BLaER1 (cell line): ENCODE results near the gene KCNH5.

Experiments
- H3K27ac ChIP-seq: shearing (Covaris generic); formaldehyde crosslinking; 2 replicates; pipeline ENCODE4 v1.8.1; 2022
- H3K27me3 ChIP-seq: shearing (Covaris generic); formaldehyde crosslinking; 2 replicates; pipeline ENCODE4 v1.8.1; 2022
- H3K36me3 ChIP-seq: shearing (Covaris generic); formaldehyde crosslinking; 2 replicates; pipeline ENCODE4 v1.8.1; 2022
- H3K4me1 ChIP-seq: shearing (Covaris generic); formaldehyde crosslinking; 2 replicates; pipeline ENCODE4 v1.8.1; 2022
- H3K4me2 ChIP-seq: shearing (Covaris generic); formaldehyde crosslinking; 2 replicates; pipeline ENCODE4 v1.8.1; 2022
- H3K4me3 ChIP-seq: shearing (Covaris generic); formaldehyde crosslinking; 2 replicates; pipeline ENCODE4 v1.8.1; 2022
- H3K9ac ChIP-seq: shearing (Covaris generic); formaldehyde crosslinking; 2 replicates; pipeline ENCODE4 v1.8.1; 2022
- H3K9me3 ChIP-seq: shearing (Covaris generic); formaldehyde crosslinking; 2 replicates; pipeline ENCODE4 v1.8.1; 2022
- H4K20me1 ChIP-seq: shearing (Covaris generic); formaldehyde crosslinking; 2 replicates; pipeline ENCODE4 v1.8.1; 2022
- Cebpa-rat ChIP-seq: shearing (Covaris generic); IDR thresholded peaks from 2 replicates; pipeline ENCODE4 v1.8.1; 2022

The KCNH5 gene

DNA sequence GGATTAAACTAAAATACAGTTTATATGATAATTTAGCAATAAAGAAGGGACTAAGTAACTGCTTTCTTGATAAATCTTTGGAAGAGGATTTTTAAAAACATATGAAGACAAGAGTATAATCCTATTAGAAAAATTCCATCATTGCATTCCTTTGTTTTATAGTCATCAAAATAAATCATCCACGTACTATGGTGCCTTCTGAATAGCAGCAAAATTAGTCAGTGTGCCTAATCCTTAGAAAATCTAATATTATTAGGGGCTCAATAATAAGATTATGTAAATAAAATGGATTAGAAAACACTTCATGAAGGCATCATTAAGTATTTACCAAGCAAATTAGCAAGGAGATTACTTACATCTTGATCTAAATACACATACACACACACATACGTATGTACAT is 102.1 kb downstream of the KCNH5 start:
- H3K9me3 ChIP-seq: no peaks in the 10 kb centered on the region
- no peaks in the 10 kb centered on the region for H3K4me1 ChIP-seq
- no peak overlapping the region for H3K4me2 ChIP-seq
- no peak for TF ChIP-seq Cebpa-rat
- H3K27me3 ChIP-seq: no peaks in the 10 kb centered on the region
- no peaks in the 10 kb centered on the region for H4K20me1 ChIP-seq
- no peak overlapping the region for H3K9ac ChIP-seq
- no peak overlapping the region for H3K4me3 ChIP-seq
- H3K27ac ChIP-seq: no peak overlapping the region
- no peaks in the 10 kb centered on the region for H3K36me3 ChIP-seq

DNA sequence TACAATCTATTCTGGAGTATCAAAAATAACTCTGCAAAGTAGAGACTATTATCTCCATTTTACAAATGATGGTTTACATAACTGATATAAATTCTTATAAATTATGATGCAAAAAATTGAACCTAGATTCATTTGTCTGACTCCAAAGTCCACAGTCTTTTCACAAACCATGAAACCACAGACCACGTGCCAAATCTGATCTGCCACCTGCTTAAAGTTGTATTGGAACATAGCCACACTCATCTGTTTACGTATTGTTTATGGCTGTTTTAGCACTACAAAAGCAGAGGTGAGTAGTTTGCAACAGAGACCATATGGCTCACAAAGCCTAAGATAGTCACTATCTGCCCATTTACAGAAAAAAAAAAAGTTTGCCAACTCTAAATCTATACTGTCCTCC is 105.3 kb downstream of the KCNH5 start:
- Histone ChIP-seq H3K4me3 (no peak overlapping the region), H4K20me1 (no peaks in the 10 kb centered on the region)
- no peak for TF ChIP-seq Cebpa-rat

DNA sequence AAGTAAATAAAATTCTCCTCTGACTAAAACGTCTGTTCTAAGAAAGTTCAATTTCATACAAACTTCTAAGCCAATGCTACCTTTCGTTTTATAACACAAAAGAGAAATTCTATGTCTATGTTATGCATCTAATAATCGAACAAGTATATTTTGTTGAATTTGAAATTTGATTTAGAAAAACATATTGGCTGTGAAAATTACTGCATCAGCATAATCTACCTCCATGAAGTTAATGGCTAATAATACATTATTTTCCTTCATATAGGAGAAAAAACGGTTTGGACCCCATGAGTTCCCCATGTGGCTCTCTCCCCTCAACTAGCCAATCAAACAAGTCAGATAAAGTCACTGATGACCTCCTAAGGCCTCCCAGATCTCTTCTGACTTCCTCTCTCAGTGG is 106.5 kb downstream of the KCNH5 start:
- H3K36me3 ChIP-seq: no peaks in the 10 kb centered on the region
- no peaks in the 10 kb centered on the region for H3K9me3 ChIP-seq
- H3K27ac ChIP-seq: no peak overlapping the region
- no peaks in the 10 kb centered on the region for H3K27me3 ChIP-seq
- no peak overlapping the region for H3K9ac ChIP-seq
- no peaks in the 10 kb centered on the region for H4K20me1 ChIP-seq
- no peaks in the 10 kb centered on the region for H3K4me1 ChIP-seq
- H3K4me2 ChIP-seq: no peak overlapping the region
- no peak overlapping the region for H3K4me3 ChIP-seq
- TF ChIP-seq Cebpa-rat: no peak

More for the DNA sequence above, 105.3 kb downstream of the KCNH5 start:
- no peaks in the 10 kb centered on the region for H3K27me3 ChIP-seq
- no peaks in the 10 kb centered on the region for H3K36me3 ChIP-seq
- no peak overlapping the region for H3K27ac ChIP-seq
- no peak overlapping the region for H3K9ac ChIP-seq
- no peak overlapping the region; the same call in 1 of the 2 replicates for H3K4me2 ChIP-seq
- no peaks in the 10 kb centered on the region for H3K9me3 ChIP-seq
- no peaks in the 10 kb centered on the region for H3K4me1 ChIP-seq

DNA sequence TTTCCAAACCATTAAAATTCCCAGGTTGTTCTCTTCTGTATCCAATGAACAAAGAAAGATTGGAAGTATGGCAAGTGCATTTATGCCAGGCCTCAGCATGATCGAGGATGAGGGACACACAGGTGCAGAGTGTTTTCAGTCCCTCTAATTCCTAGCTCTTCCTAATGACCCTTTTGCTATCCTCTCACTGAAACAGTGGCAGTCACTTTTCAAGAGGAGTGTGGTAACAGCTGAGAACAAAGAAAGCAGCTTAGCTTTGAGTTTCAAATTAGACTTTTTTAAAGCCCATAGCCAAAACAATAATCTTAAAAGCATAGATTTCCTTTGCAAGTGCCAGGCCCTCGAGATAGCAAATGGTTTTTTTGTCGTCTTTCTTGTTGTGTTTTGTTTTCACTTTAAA is 110.8 kb downstream of the KCNH5 start:
- Histone ChIP-seq H3K4me2 (no peak overlapping the region), H3K36me3 (no peaks in the 10 kb centered on the region)

DNA sequence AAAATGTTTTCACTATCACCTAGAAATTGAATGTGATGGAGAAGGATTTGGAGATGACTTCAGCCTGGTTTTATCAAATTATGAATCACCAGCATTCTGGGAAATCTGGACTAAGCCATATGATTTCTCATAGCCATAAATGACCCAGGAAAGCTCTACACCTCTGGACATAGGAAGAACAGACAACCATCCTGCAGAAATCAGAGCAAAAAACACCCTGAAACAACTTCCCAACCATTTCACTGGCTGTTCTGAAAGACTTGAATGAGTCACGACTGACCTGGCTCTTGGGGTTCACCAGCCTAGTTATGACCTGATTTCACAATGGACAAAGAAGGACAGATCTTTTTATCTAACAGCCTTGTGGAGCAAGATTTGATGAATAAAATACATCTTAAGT is 123.8 kb downstream of the KCNH5 start:
- H3K36me3 ChIP-seq: no peaks in the 10 kb centered on the region
- no peak overlapping the region for H3K9ac ChIP-seq
- H3K27me3 ChIP-seq: no peaks in the 10 kb centered on the region
- TF ChIP-seq Cebpa-rat: no peak
- no peaks in the 10 kb centered on the region for H3K9me3 ChIP-seq
- no peaks in the 10 kb centered on the region for H3K4me1 ChIP-seq
- H4K20me1 ChIP-seq: no peaks in the 10 kb centered on the region
- H3K4me3 ChIP-seq: no peak overlapping the region
- no peak overlapping the region for H3K27ac ChIP-seq
- H3K4me2 ChIP-seq: no peak overlapping the region

More for the DNA sequence above, 110.8 kb downstream of the KCNH5 start:
- Histone ChIP-seq H3K4me1 (no peaks in the 10 kb centered on the region), H4K20me1 (no peaks in the 10 kb centered on the region), H3K27ac (no peak overlapping the region), H3K27me3 (no peaks in the 10 kb centered on the region), H3K9ac (no peak overlapping the region), H3K4me3 (no peak overlapping the region), H3K9me3 (no peaks in the 10 kb centered on the region)
- no peak for TF ChIP-seq Cebpa-rat

DNA sequence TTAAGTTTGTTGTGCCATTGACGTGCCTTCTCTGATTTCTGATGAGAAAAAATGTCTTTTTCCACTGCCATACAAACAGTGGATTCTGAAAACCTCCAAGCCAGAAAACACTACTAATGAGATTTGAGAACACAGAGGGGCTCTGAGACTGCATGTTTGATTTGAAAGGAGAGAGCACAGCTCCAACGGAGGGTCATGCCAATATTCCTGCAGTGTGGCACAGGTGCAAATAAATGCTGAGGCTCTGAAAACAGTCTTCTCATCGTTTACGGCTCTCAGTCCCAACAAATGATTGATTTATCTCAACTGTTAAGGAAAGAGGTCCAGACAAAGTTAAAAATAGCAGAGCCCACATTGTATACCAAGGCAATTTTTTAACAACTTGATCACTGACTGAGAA is 128.7 kb downstream of the KCNH5 start:
- no peaks in the 10 kb centered on the region for H3K9me3 ChIP-seq
- no peaks in the 10 kb centered on the region for H3K36me3 ChIP-seq
- H3K4me3 ChIP-seq: no peak overlapping the region
- TF ChIP-seq Cebpa-rat: no peak
- H3K27ac ChIP-seq: no peak overlapping the region
- H3K27me3 ChIP-seq: no peaks in the 10 kb centered on the region
- no peaks in the 10 kb centered on the region for H3K4me1 ChIP-seq
- no peak overlapping the region for H3K4me2 ChIP-seq
- no peaks in the 10 kb centered on the region for H4K20me1 ChIP-seq
- H3K9ac ChIP-seq: no peak overlapping the region

DNA sequence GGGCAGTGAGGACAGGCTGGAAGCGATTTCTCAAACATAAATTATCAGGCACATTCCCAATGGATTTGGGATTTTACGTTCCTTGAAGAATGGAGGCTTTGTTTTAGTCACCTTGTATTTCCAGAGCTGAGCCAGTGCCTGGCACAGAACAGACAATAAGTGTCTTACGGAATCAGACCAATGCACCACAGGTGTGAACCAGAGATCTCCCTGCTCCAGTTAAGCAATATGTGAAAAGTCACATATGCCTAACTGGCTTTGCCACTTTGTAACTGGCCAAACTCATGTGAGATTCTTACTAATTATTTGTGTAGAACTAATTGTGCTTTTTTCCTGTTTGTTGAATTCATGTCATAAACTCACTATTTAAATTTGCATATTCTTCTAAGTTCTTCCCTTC is 130.4 kb downstream of the KCNH5 start:
- H3K9me3 ChIP-seq: no peaks in the 10 kb centered on the region
- H4K20me1 ChIP-seq: no peaks in the 10 kb centered on the region
- no peak overlapping the region for H3K27ac ChIP-seq
- no peak overlapping the region for H3K4me2 ChIP-seq
- H3K4me1 ChIP-seq: no peaks in the 10 kb centered on the region
- H3K4me3 ChIP-seq: no peak overlapping the region
- no peak overlapping the region for H3K9ac ChIP-seq
- H3K27me3 ChIP-seq: no peaks in the 10 kb centered on the region
- TF ChIP-seq Cebpa-rat: no peak
- H3K36me3 ChIP-seq: no peaks in the 10 kb centered on the region

DNA sequence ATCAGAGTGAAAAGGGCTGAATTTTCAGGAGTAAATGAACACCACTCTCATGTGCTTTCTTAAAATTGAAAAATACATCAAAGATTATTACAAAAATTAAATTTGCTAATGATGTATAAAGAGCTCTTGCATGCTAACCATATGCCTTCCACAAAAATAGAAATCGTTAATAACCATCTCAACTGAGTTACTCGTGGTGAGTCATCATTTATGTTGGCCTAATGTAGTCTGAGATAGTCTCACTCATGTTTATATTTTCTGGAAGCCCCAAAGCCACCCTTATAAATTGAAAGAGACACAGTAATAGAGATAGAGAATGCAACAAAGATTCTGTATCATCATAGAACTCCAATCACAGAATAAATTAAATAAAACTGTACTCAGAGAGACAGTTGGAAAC is 131.2 kb downstream of the KCNH5 start:
- Histone ChIP-seq H4K20me1 (no peaks in the 10 kb centered on the region), H3K9ac (no peak overlapping the region), H3K4me2 (no peak overlapping the region), H3K36me3 (no peaks in the 10 kb centered on the region), H3K9me3 (no peaks in the 10 kb centered on the region), H3K27ac (no peak overlapping the region), H3K4me3 (no peak overlapping the region), H3K4me1 (no peaks in the 10 kb centered on the region), H3K27me3 (no peaks in the 10 kb centered on the region)
- no peak for TF ChIP-seq Cebpa-rat

DNA sequence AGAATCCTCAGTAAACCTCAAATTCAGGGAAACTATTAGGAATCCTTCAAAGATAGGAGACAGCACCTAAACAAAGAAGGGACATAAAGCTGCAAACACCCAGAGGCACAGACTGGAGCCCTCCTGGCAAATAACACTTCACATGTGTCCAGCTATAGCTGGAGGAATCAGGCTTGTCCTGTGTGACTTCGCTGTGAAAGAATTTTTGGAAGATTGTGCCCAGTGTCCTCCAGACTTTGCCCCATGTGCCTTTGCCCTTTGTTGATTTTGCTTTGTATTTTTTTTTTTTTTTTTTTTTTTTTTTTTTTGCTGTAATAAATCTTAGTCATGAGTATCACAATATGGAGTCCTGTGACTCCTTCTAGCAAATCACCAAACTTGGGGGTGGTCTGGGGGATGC is 136.8 kb downstream of the KCNH5 start:
- H3K9ac ChIP-seq: no peak overlapping the region
- no peaks in the 10 kb centered on the region for H3K27me3 ChIP-seq
- no peak overlapping the region for H3K27ac ChIP-seq
- no peaks in the 10 kb centered on the region for H3K9me3 ChIP-seq
- no peak overlapping the region for H3K4me3 ChIP-seq
- H3K36me3 ChIP-seq: no peaks in the 10 kb centered on the region
- H3K4me1 ChIP-seq: no peaks in the 10 kb centered on the region
- no peak overlapping the region for H3K4me2 ChIP-seq
- no peak for TF ChIP-seq Cebpa-rat
- H4K20me1 ChIP-seq: no peaks in the 10 kb centered on the region

DNA sequence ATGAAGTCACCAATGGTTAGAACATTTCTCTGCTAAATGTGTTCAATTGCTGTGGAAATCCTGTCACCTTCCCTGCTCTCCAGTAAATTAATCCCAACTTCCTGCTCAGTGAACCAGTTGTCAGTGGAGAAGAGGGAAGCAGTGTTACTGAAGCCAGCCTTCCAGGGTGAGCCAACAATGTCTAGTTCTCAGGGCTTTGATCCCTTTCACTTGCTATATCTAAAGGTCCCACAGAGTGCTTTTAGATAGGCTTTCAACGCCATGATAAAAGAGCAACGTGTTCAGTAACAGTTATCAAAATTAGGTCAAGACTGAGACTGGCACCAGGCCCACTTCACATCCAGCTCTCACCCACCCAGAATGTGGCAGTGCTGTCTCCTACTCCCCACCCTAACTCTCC is 139.7 kb downstream of the KCNH5 start:
- no peak for TF ChIP-seq Cebpa-rat
- H3K9ac ChIP-seq: no peak overlapping the region
- H4K20me1 ChIP-seq: no peaks in the 10 kb centered on the region
- H3K36me3 ChIP-seq: no peaks in the 10 kb centered on the region
- H3K27ac ChIP-seq: no peak overlapping the region
- H3K4me3 ChIP-seq: no peak overlapping the region
- H3K27me3 ChIP-seq: no peaks in the 10 kb centered on the region
- no peak overlapping the region for H3K4me2 ChIP-seq
- H3K4me1 ChIP-seq: no peaks in the 10 kb centered on the region
- no peaks in the 10 kb centered on the region for H3K9me3 ChIP-seq

DNA sequence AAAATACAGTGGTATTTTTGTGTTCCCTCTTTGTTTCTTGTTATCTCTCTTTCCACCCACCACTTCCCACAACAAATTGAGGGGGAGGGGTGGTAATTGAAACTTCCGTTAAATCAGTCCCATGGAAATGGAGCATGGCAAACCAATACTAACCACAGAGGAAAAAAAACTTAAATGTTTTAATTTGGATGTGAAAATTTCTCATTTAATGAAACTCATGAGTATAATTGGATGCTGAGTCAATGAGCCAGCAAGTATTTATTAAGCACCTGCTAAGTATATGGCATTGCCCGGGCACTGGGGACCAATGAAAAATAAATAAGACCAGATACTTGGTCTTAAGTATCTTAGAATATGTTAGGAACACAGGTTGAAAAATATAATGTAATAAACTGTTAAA is 147.5 kb downstream of the KCNH5 start:
- Histone ChIP-seq H3K27ac (no peak overlapping the region), H3K9ac (no peak overlapping the region), H3K36me3 (no peaks in the 10 kb centered on the region), H3K4me1 (0 out of 2 replicates have a peak, but pooled peaks cover 4% of the 10 kb centered on the region), H4K20me1 (no peaks in the 10 kb centered on the region), H3K9me3 (no peaks in the 10 kb centered on the region), H3K4me2 (no peak overlapping the region), H3K27me3 (no peaks in the 10 kb centered on the region), H3K4me3 (no peak overlapping the region)
- no peak for TF ChIP-seq Cebpa-rat
